HG02885 (cell line): ENCODE data around the gene SOBP.
"Not testable (repeated sequence)": the region's sequence is repeated elsewhere in the genome, so short reads cannot be mapped to it uniquely, and the experiment has no call there.

Experiments
- ATAC-seq: cut with Tn5 transposase; IDR thresholded peaks from one replicate; pipeline ENCODE4 v1.9.1; 2021; ENCODE audit warnings: mild to moderate bottlenecking; ENCODE audit not compliant: unreplicated experiment, poor library complexity

SOBP gene

GRCh38 chr6:107546691-107547450 is 57.0 kb downstream of the SOBP start:
- no peak for ATAC-seq

- ATAC-seq = no peak
These were observed 57.5 kb downstream of the SOBP start for GRCh38 chr6:107547451-107547840.

GRCh38 chr6:107550241-107550840 is 60.4 kb downstream of the SOBP start:
- no peak for ATAC-seq

GRCh38 chr6:107550906-107551305 is 61.0 kb downstream of the SOBP start:
- no peak for ATAC-seq

GRCh38 chr6:107553121-107553520 is 63.2 kb downstream of the SOBP start:
- not testable (repeated sequence) for ATAC-seq

GRCh38 chr6:107554326-107554725 is 64.4 kb downstream of the SOBP start:
- ATAC-seq = no peak

- ATAC-seq = no peak
These were observed 65.0 kb downstream of the SOBP start for GRCh38 chr6:107554918-107555317.

GRCh38 chr6:107555449-107555848 is 65.5 kb downstream of the SOBP start:
- no peak for ATAC-seq

GRCh38 chr6:107556082-107556481 is 66.2 kb downstream of the SOBP start:
- ATAC-seq = no peak

GRCh38 chr6:107557698-107558097 is 67.8 kb downstream of the SOBP start:
- no peak for ATAC-seq

GRCh38 chr6:107560657-107561056 is 70.7 kb downstream of the SOBP start:
- no peak for ATAC-seq

GRCh38 chr6:107561306-107561705 is 71.4 kb downstream of the SOBP start:
- no peak for ATAC-seq

- no peak for ATAC-seq
These were observed 74.0 kb downstream of the SOBP start for GRCh38 chr6:107563694-107564588.

- ATAC-seq = no peak
These were observed 74.7 kb downstream of the SOBP start for GRCh38 chr6:107564589-107564951.

GRCh38 chr6:107565165-107565723 is 75.3 kb downstream of the SOBP start:
- no peak for ATAC-seq

- no peak for ATAC-seq
These were observed 77.7 kb downstream of the SOBP start for GRCh38 chr6:107567643-107568042.

GRCh38 chr6:107569473-107569872 is 79.6 kb downstream of the SOBP start:
- ATAC-seq = no peak

GRCh38 chr6:107571354-107571753 is 81.4 kb downstream of the SOBP start:
- ATAC-seq = no peak

- ATAC-seq = no peak
These were observed 83.0 kb downstream of the SOBP start for GRCh38 chr6:107572886-107573285.

GRCh38 chr6:107574856-107575255 is 84.9 kb downstream of the SOBP start:
- ATAC-seq = no peak

GRCh38 chr6:107576852-107577251 is 86.9 kb downstream of the SOBP start:
- ATAC-seq = no peak
